WI38 (cell line): ENCODE data around the gene ATP5F1B.

ENCODE experiments used
- H3K4me3 ChIP-seq: 2 replicates; pipeline ENCODE4 v1.5.1; 2011; ENCODE audit warnings: low read depth, mild to moderate bottlenecking, control low read depth, low read length
- CTCF ChIP-seq: IDR thresholded peaks from 2 replicates; pipeline ENCODE4 v1.5.1; 2012; ENCODE audit warnings: low read depth, mild to moderate bottlenecking, control low read depth, low read length

The ATP5F1B gene

GRCh38 chr12:56628671-56629458, 16.9 kb downstream of the ATP5F1B start:
- no peak for TF ChIP-seq CTCF

GRCh38 chr12:56626701-56627100, 19.1 kb downstream of the ATP5F1B start:
- H3K4me3 ChIP-seq: no peak overlapping the region
- TF ChIP-seq CTCF: no peak

More at GRCh38 chr12:56628671-56629458, 16.9 kb downstream of the ATP5F1B start:
- peak overlapping the region; percentile 98 for H3K4me3 ChIP-seq

- no peak overlapping the region for H3K4me3 ChIP-seq
- TF ChIP-seq CTCF: no peak
Measured at GRCh38 chr12:56622535-56622934, 23.2 kb downstream of the ATP5F1B start.

- H3K4me3 ChIP-seq: no peak overlapping the region
- TF ChIP-seq CTCF: no peak
Measured at GRCh38 chr12:56616925-56617324, 28.9 kb downstream of the ATP5F1B start.

- H3K4me3 ChIP-seq: no peak overlapping the region
- TF ChIP-seq CTCF: no peak
Measured at GRCh38 chr12:56616244-56616643, 29.5 kb downstream of the ATP5F1B start.

- no peak for TF ChIP-seq CTCF
- H3K4me3 ChIP-seq: no peak overlapping the region
Measured at GRCh38 chr12:56614627-56615026, 31.2 kb downstream of the ATP5F1B start.

GRCh38 chr12:56604355-56604754, 41.4 kb downstream of the ATP5F1B start:
- no peak for TF ChIP-seq CTCF
- H3K4me3 ChIP-seq: no peak overlapping the region
